WERI-Rb-1 (cell line): Measurements from ENCODE around the gene WDR3.
"Not testable (repeated sequence)": the region's sequence is repeated elsewhere in the genome, so short reads cannot be mapped to it uniquely, and the experiment has no call there.

ENCODE experiments used
- DNase-seq: peaks from one replicate; pipeline ENCODE4 v3.0.0-alpha.2; 2020
- H3K27ac ChIP-seq: fragments of 250-450 bp; sonication (Bioruptor Pico); 2 replicates; pipeline ENCODE4 v1.5.1; 2020; ENCODE audit warnings: mild to moderate bottlenecking, moderate library complexity
- H3K27me3 ChIP-seq: fragments of 250-450 bp; sonication (Bioruptor Pico); 2 replicates; pipeline ENCODE4 v1.5.1; 2021; ENCODE audit warnings: mild to moderate bottlenecking, low read depth, moderate library complexity; ENCODE audit not compliant: insufficient read depth, severe bottlenecking
- H3K36me3 ChIP-seq: fragments of 250-450 bp; sonication (Bioruptor Pico); 2 replicates; pipeline ENCODE4 v1.5.1; 2020; ENCODE audit warnings: mild to moderate bottlenecking, moderate library complexity
- H3K4me3 ChIP-seq: 2 replicates; pipeline ENCODE4 v1.5.1; 2011; ENCODE audit warnings: low read depth, mild to moderate bottlenecking, control low read depth, low read length
- H3K9me3 ChIP-seq: fragments of 250-450 bp; sonication (Bioruptor Pico); 2 replicates; pipeline ENCODE4 v1.5.1; 2021; ENCODE audit warnings: mild to moderate bottlenecking, moderate library complexity; ENCODE audit not compliant: severe bottlenecking
- CTCF ChIP-seq: IDR thresholded peaks from 2 replicates; pipeline ENCODE4 v1.5.1; 2011; ENCODE audit warnings: low read depth, mild to moderate bottlenecking, control low read depth, inconsistent platforms, low read length

The WDR3 gene

GRCh38 chr1:117905019-117905418, 24.5 kb upstream of the WDR3 start:
- Histone ChIP-seq H3K4me3 (no peak overlapping the region), H3K27ac (no peak overlapping the region), H3K27me3 (no peaks in the 10 kb centered on the region), H3K9me3 (no peaks in the 10 kb centered on the region), H3K36me3 (peaks cover 29% of the 10 kb centered on the region)
- TF ChIP-seq CTCF = no peak
- no peak for DNase-seq

- Histone ChIP-seq H3K27ac (no peak overlapping the region), H3K9me3 (no peaks in the 10 kb centered on the region), H3K36me3 (peaks cover 23% of the 10 kb centered on the region), H3K4me3 (no peak overlapping the region), H3K27me3 (no peaks in the 10 kb centered on the region)
- TF ChIP-seq CTCF = no peak
- no peak for DNase-seq
These were observed 18.5 kb upstream of the WDR3 start for GRCh38 chr1:117911051-117911450.

GRCh38 chr1:117919376-117919775, 10.2 kb upstream of the WDR3 start:
- H3K9me3 ChIP-seq = no peaks in the 10 kb centered on the region
- H3K27me3 ChIP-seq = no peaks in the 10 kb centered on the region
- no peak overlapping the region for H3K27ac ChIP-seq
- H3K36me3 ChIP-seq = peaks cover 33% of the 10 kb centered on the region
- H3K4me3 ChIP-seq = no peak overlapping the region
- DNase-seq = no peak
- TF ChIP-seq CTCF = no peak

GRCh38 chr1:117921991-117922390, 7.5 kb upstream of the WDR3 start:
- no peak for TF ChIP-seq CTCF
- no peaks in the 10 kb centered on the region for H3K27me3 ChIP-seq
- no peak overlapping the region for H3K27ac ChIP-seq
- H3K36me3 ChIP-seq = peaks cover 23% of the 10 kb centered on the region
- no peak for DNase-seq
- no peak overlapping the region for H3K4me3 ChIP-seq
- no peaks in the 10 kb centered on the region for H3K9me3 ChIP-seq

- H3K4me3 ChIP-seq, H3K27ac ChIP-seq, H3K27me3 ChIP-seq, H3K9me3 ChIP-seq, DNase-seq: not testable (repeated sequence)
- peaks cover 16% of the 10 kb centered on the region for H3K36me3 ChIP-seq
These were observed 6.8 kb upstream of the WDR3 start for GRCh38 chr1:117922717-117923116.

GRCh38 chr1:117925981-117926380, 3.6 kb upstream of the WDR3 start:
- Histone ChIP-seq H3K27me3 (no peaks in the 10 kb centered on the region), H3K4me3 (no peak overlapping the region), H3K27ac (no peak overlapping the region), H3K9me3 (no peaks in the 10 kb centered on the region), H3K36me3 (peaks cover 4% of the 10 kb centered on the region)
- DNase-seq = no peak
- no peak for TF ChIP-seq CTCF
